OCI-LY3 (cell line): Measurements from ENCODE around the gene HYAL1.

Experiments used
- CTCF ChIP-seq: fragments of 200-600, 300-600 bp; sonication (generic); IDR thresholded peaks from 2 replicates; pipeline ENCODE4 v1.5.1; 2014; ENCODE audit warnings: antibody characterized with exemption, low read length, low read depth
- EZH2phosphoT487 ChIP-seq: fragments of 200-600 bp; shearing (Covaris generic); IDR thresholded peaks from 2 replicates; pipeline ENCODE4 v1.6.1; 2018; ENCODE audit warnings: antibody characterized with exemption, mixed run types, low read depth

GRCh38 chr3:50288387-50289007 is 14.9 kb downstream of the HYAL1 start:
- TF ChIP-seq CTCF (no peak), EZH2phosphoT487 (no peak)
